ENCODE results near the gene MRPS7.

GRCh38 chr17:75227729-75228128 is 34.0 kb upstream of the MRPS7 start:
- TF ChIP-seq POLR2A (IDR thresholded peaks at IDR 0.05; ENCODE audit: low read length): no peak
- no peak for TF ChIP-seq GATA1 (IDR thresholded peaks at IDR 0.05; ENCODE audit: low read depth, low read length)
